ENCODE data around the gene RUFY4.

GRCh38 chr2:218129458-218130135 lies 60.5 kb downstream of the RUFY4 start:
- TF ChIP-seq CTCF (IDR thresholded peaks at IDR 0.05) (no peak), POLR2A (IDR thresholded peaks at IDR 0.05) (no peak)
